ENCODE measurements around the gene TSPAN18.

The TSPAN18 gene

DNA sequence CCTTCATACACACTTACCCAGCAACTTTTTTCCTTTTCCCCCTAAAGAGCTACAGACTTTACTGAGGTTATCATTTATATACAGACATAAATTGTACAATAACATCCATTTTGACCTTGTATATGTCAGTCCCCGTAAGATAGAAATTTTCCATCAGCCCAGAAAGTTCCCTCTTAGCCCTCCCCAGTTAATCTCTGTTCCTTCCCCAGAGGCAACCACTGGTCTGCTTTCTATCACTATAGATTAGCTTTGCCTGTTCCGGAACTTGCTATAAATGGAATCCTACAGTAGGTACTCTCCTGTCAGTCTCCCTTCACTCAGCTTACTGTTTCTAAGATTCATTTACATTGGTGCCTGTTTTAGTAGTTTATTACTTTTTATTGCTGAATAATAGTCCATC is 54.9 kb downstream of the TSPAN18 start:
- H3K23ac ChIP-seq (ENCODE audit: low read length in 2 of 2), result no peak overlapping the region
- no peak overlapping the region for H3K4me2 ChIP-seq (ENCODE audit: low read length, poor library complexity, severe bottlenecking)
- no peaks in the 10 kb centered on the region for H3K9me3 ChIP-seq (ENCODE audit: control insufficient read depth, low read length)
- no peaks in the 10 kb centered on the region for H3K36me3 ChIP-seq (ENCODE audit: control insufficient read depth in 1 of 2, insufficient read depth in 2 of 2, low read depth in 1 of 2, low read length in 2 of 2)
- H2BK12ac ChIP-seq (ENCODE audit: low read length in 2 of 2), result no peak overlapping the region
- no peak overlapping the region for H2AK5ac ChIP-seq (ENCODE audit: low read length, severe bottlenecking)
- no peak overlapping the region for H2AFZ ChIP-seq (ENCODE audit: low read depth, low read length)
- H4K8ac ChIP-seq (ENCODE audit: low read length), result peak overlapping the region; percentile 87
- H3K4me3 ChIP-seq (ENCODE audit: insufficient read depth in 1 of 2, low read depth in 1 of 2, low read length in 2 of 2), result no peak overlapping the region
- no peak overlapping the region for H4K91ac ChIP-seq (ENCODE audit: low read length)
- no peaks in the 10 kb centered on the region for H3K79me1 ChIP-seq (replicated peaks; ENCODE audit: low read length, poor library complexity, severe bottlenecking)
- H2BK5ac ChIP-seq (ENCODE audit: low read depth, low read length, poor library complexity, severe bottlenecking), result no peak overlapping the region
- H3K4ac ChIP-seq (ENCODE audit: low read depth in 1 of 2, low read length in 2 of 2), result no peak overlapping the region
- no peak for DNase-seq
- H3K14ac ChIP-seq (ENCODE audit: low read length in 2 of 2), result no peak overlapping the region
- peaks cover 49 to 72% of the 10 kb centered on the region in 2 experiments for H3K27me3 ChIP-seq (ENCODE audit: control insufficient read depth in 1 of 2, insufficient read depth in 1 of 2, low read length in 2 of 2)
- no peaks in the 10 kb centered on the region for H3K4me1 ChIP-seq (ENCODE audit: control insufficient read depth, insufficient read depth, low read depth, low read length)
- H3K18ac ChIP-seq (ENCODE audit: low read depth in 1 of 2, low read length in 2 of 2), result peak overlapping the region in 1 of 2 experiments; percentile 67
- H2BK120ac ChIP-seq (ENCODE audit: low read depth, low read length), result no peak overlapping the region
- no peak overlapping the region for H3K9ac ChIP-seq (ENCODE audit: low read length)
- no peak overlapping the region for H2BK15ac ChIP-seq (ENCODE audit: low read depth, poor library complexity, severe bottlenecking)
- WGBS, result 59% methylated on average over 1 of the region's 2 CpGs
- no peak overlapping the region for H3K27ac ChIP-seq (ENCODE audit: low read length, poor library complexity, severe bottlenecking)

DNA sequence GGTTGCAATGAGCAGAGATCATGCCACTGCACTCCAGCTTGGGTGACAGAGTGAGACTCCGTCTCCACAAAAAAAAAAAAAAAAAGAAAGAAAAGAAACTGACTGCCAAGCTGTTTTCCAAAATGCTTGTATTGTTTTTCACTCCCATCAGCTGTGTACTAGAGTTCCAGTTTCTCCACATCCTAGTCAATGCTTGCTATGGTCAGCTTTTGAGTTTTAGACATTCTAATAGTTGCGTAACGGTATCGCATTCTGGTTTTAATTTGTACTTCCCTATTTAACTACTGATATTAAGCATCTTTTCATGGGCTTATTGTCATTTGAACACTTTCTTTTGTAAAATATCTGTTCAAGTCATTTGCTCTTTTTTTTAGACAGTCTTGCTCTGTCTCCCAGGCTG is 55.7 kb downstream of the TSPAN18 start:
- Histone ChIP-seq H3K23ac (ENCODE audit: low read length in 2 of 2) (no peak overlapping the region), H4K91ac (ENCODE audit: low read length) (no peak overlapping the region)
- 91% methylated on average over 3 of the region's 4 CpGs for WGBS

DNA sequence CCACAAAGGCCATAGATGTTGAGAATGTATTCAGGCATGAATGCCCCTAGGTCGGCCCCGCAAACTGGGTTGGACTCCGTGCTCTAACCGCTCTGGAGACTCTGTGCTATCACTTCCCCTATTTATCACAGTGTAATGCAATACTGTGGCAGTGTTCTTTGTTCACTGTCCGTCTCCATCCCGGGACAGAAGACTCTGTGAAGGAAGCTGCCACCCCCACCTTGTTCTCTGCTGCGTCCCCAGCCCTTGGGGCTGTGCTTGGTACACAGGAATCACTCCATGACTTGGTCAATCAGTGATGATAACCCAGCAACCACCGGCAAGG is 57.6 kb downstream of the TSPAN18 start:
- no peak overlapping the region for H3K4ac ChIP-seq (ENCODE audit: low read depth in 1 of 2, low read length in 2 of 2)
- H3K9ac ChIP-seq (ENCODE audit: low read length), result no peak overlapping the region
- no peak overlapping the region for H2BK5ac ChIP-seq (ENCODE audit: low read depth, low read length, poor library complexity, severe bottlenecking)
- 85% methylated on average over 8 of the region's 8 CpGs for WGBS
- no peak overlapping the region for H3K4me2 ChIP-seq (ENCODE audit: low read length, poor library complexity, severe bottlenecking)
- no peak overlapping the region for H3K27ac ChIP-seq (ENCODE audit: low read length, poor library complexity, severe bottlenecking)
- peaks cover 43 to 74% of the 10 kb centered on the region in 2 experiments for H3K27me3 ChIP-seq (ENCODE audit: control insufficient read depth in 1 of 2, insufficient read depth in 1 of 2, low read length in 2 of 2)
- H3K36me3 ChIP-seq (ENCODE audit: control insufficient read depth in 1 of 2, insufficient read depth in 2 of 2, low read depth in 1 of 2, low read length in 2 of 2), result no peaks in the 10 kb centered on the region
- H3K14ac ChIP-seq (ENCODE audit: low read length in 2 of 2), result peak overlapping the region in 1 of 2 experiments; percentile 66
- H3K18ac ChIP-seq (ENCODE audit: low read depth in 1 of 2, low read length in 2 of 2), result peak overlapping the region in 1 of 2 experiments; percentile 56
- H3K9me3 ChIP-seq (ENCODE audit: control insufficient read depth, low read length), result no peaks in the 10 kb centered on the region
- no peak overlapping the region for H2BK15ac ChIP-seq (ENCODE audit: low read depth, poor library complexity, severe bottlenecking)
- peaks cover 5% of the 10 kb centered on the region for H3K4me1 ChIP-seq (ENCODE audit: control insufficient read depth, insufficient read depth, low read depth, low read length)
- no peak overlapping the region for H2BK120ac ChIP-seq (ENCODE audit: low read depth, low read length)
- H4K91ac ChIP-seq (ENCODE audit: low read length), result no peak overlapping the region
- no peaks in the 10 kb centered on the region for H3K79me1 ChIP-seq (replicated peaks; ENCODE audit: low read length, poor library complexity, severe bottlenecking)
- H2AK5ac ChIP-seq (ENCODE audit: low read length, severe bottlenecking), result no peak overlapping the region
- H2AFZ ChIP-seq (ENCODE audit: low read depth, low read length), result no peak overlapping the region
- H3K23ac ChIP-seq (ENCODE audit: low read length in 2 of 2), result no peak overlapping the region
- H3K4me3 ChIP-seq (ENCODE audit: insufficient read depth in 1 of 2, low read depth in 1 of 2, low read length in 2 of 2), result no peak overlapping the region
- no peak overlapping the region for H4K8ac ChIP-seq (ENCODE audit: low read length)
- H2BK12ac ChIP-seq (ENCODE audit: low read length in 2 of 2), result no peak overlapping the region
- no peak for DNase-seq

More for the DNA sequence above, 55.7 kb downstream of the TSPAN18 start:
- Histone ChIP-seq H3K4me1 (ENCODE audit: control insufficient read depth, insufficient read depth, low read depth, low read length) (no peaks in the 10 kb centered on the region), H2AK5ac (ENCODE audit: low read length, severe bottlenecking) (no peak overlapping the region), H2AFZ (ENCODE audit: low read depth, low read length) (no peak overlapping the region), H3K4ac (ENCODE audit: low read depth in 1 of 2, low read length in 2 of 2) (no peak overlapping the region), H2BK5ac (ENCODE audit: low read depth, low read length, poor library complexity, severe bottlenecking) (no peak overlapping the region), H3K27me3 (ENCODE audit: control insufficient read depth in 1 of 2, insufficient read depth in 1 of 2, low read length in 2 of 2) (peaks cover 45 to 73% of the 10 kb centered on the region in 2 experiments), H3K18ac (ENCODE audit: low read depth in 1 of 2, low read length in 2 of 2) (no peak overlapping the region), H3K79me1 (replicated peaks; ENCODE audit: low read length, poor library complexity, severe bottlenecking) (no peaks in the 10 kb centered on the region), H3K27ac (ENCODE audit: low read length, poor library complexity, severe bottlenecking) (no peak overlapping the region), H2BK15ac (ENCODE audit: low read depth, poor library complexity, severe bottlenecking) (no peak overlapping the region), H2BK12ac (ENCODE audit: low read length in 2 of 2) (no peak overlapping the region), H2BK120ac (ENCODE audit: low read depth, low read length) (no peak overlapping the region), H3K9ac (ENCODE audit: low read length) (no peak overlapping the region), H4K8ac (ENCODE audit: low read length) (no peak overlapping the region), H3K36me3 (ENCODE audit: control insufficient read depth in 1 of 2, insufficient read depth in 2 of 2, low read depth in 1 of 2, low read length in 2 of 2) (no peaks in the 10 kb centered on the region), H3K9me3 (ENCODE audit: control insufficient read depth, low read length) (no peaks in the 10 kb centered on the region), H3K4me2 (ENCODE audit: low read length, poor library complexity, severe bottlenecking) (no peak overlapping the region), H3K14ac (ENCODE audit: low read length in 2 of 2) (no peak overlapping the region), H3K4me3 (ENCODE audit: insufficient read depth in 1 of 2, low read depth in 1 of 2, low read length in 2 of 2) (no peak overlapping the region)
- no peak for DNase-seq

DNA sequence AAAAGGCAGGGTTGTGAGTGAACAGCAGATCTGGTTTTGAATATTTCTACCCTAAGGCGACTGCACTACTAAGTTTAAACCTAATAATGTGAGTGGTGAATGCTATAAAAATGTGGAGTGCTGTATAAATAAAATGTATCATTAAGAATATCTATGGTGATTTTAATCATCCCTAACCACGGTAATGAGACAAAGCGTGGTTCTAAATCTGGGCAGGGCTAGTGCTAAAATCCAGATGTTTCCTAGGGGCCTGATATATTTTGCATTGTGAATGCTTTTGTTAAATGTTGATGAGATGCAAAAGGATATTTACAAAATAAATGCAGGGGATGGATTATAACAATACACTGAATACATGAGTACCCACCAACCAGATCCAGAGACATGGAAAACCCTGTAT is 58.1 kb downstream of the TSPAN18 start:
- no peaks in the 10 kb centered on the region for H3K9me3 ChIP-seq (ENCODE audit: control insufficient read depth, low read length)
- H3K18ac ChIP-seq (ENCODE audit: low read depth in 1 of 2, low read length in 2 of 2), result no peak overlapping the region
- H3K4me1 ChIP-seq (ENCODE audit: control insufficient read depth, insufficient read depth, low read depth, low read length), result peaks cover 6% of the 10 kb centered on the region
- H4K91ac ChIP-seq (ENCODE audit: low read length), result no peak overlapping the region
- H2AK5ac ChIP-seq (ENCODE audit: low read length, severe bottlenecking), result no peak overlapping the region
- no peak overlapping the region for H2BK120ac ChIP-seq (ENCODE audit: low read depth, low read length)
- WGBS, result 77% methylated on average over 2 of the region's 3 CpGs
- peaks cover 43 to 77% of the 10 kb centered on the region in 2 experiments for H3K27me3 ChIP-seq (ENCODE audit: control insufficient read depth in 1 of 2, insufficient read depth in 1 of 2, low read length in 2 of 2)
- no peak overlapping the region for H3K27ac ChIP-seq (ENCODE audit: low read length, poor library complexity, severe bottlenecking)
- no peak overlapping the region for H2BK15ac ChIP-seq (ENCODE audit: low read depth, poor library complexity, severe bottlenecking)
- no peak overlapping the region for H3K23ac ChIP-seq (ENCODE audit: low read length in 2 of 2)
- H3K9ac ChIP-seq (ENCODE audit: low read length), result no peak overlapping the region
- no peak overlapping the region for H2BK12ac ChIP-seq (ENCODE audit: low read length in 2 of 2)
- no peak overlapping the region for H3K14ac ChIP-seq (ENCODE audit: low read length in 2 of 2)
- no peak overlapping the region for H2BK5ac ChIP-seq (ENCODE audit: low read depth, low read length, poor library complexity, severe bottlenecking)
- no peak overlapping the region for H3K4me2 ChIP-seq (ENCODE audit: low read length, poor library complexity, severe bottlenecking)
- no peaks in the 10 kb centered on the region for H3K36me3 ChIP-seq (ENCODE audit: control insufficient read depth in 1 of 2, insufficient read depth in 2 of 2, low read depth in 1 of 2, low read length in 2 of 2)
- DNase-seq, result no peak
- H3K4me3 ChIP-seq (ENCODE audit: insufficient read depth in 1 of 2, low read depth in 1 of 2, low read length in 2 of 2), result no peak overlapping the region
- no peak overlapping the region for H3K4ac ChIP-seq (ENCODE audit: low read depth in 1 of 2, low read length in 2 of 2)
- H3K79me1 ChIP-seq (replicated peaks; ENCODE audit: low read length, poor library complexity, severe bottlenecking), result no peaks in the 10 kb centered on the region
- H2AFZ ChIP-seq (ENCODE audit: low read depth, low read length), result no peak overlapping the region
- no peak overlapping the region for H4K8ac ChIP-seq (ENCODE audit: low read length)

All from mesenchymal stem cell (in vitro differentiated cells and primary cell).